Rectal smooth muscle tissue (tissue), 1 donor: Measurements from ENCODE around the gene DRD2.

Experiments
- H3K27ac ChIP-seq: one replicate; pipeline ENCODE4 v1.7.0; 2013; ENCODE audit warnings: low read depth, low read length, inconsistent platforms
- H3K27me3 ChIP-seq: one replicate; pipeline ENCODE4 v1.7.0; 2013; ENCODE audit warnings: low read length; ENCODE audit not compliant: control insufficient read depth, insufficient read depth
- H3K36me3 ChIP-seq: one replicate; pipeline ENCODE4 v1.7.0; 2013; ENCODE audit warnings: low read length; ENCODE audit not compliant: control insufficient read depth, insufficient read depth
- H3K4me1 ChIP-seq: one replicate; pipeline ENCODE4 v1.7.0; 2013; ENCODE audit warnings: low read length; ENCODE audit not compliant: control insufficient read depth, insufficient read depth
- H3K4me3 ChIP-seq: one replicate; pipeline ENCODE4 v1.7.0; 2013; ENCODE audit warnings: low read length
- H3K9ac ChIP-seq: one replicate; pipeline ENCODE4 v1.7.0; 2013; ENCODE audit warnings: low read length

DRD2 gene

GRCh38 chr11:113426686-113427085 lies 48.5 kb downstream of the DRD2 start:
- H3K27me3 ChIP-seq: no peaks in the 10 kb centered on the region

GRCh38 chr11:113420808-113421207 lies 54.4 kb downstream of the DRD2 start:
- no peak overlapping the region for H3K4me3 ChIP-seq
- no peaks in the 10 kb centered on the region for H3K4me1 ChIP-seq
- no peaks in the 10 kb centered on the region for H3K27me3 ChIP-seq
- H3K27ac ChIP-seq: no peak overlapping the region
- no peak overlapping the region for H3K9ac ChIP-seq
- H3K36me3 ChIP-seq: no peaks in the 10 kb centered on the region

More at GRCh38 chr11:113426686-113427085, 48.5 kb downstream of the DRD2 start:
- Histone ChIP-seq H3K4me3 (no peak overlapping the region), H3K4me1 (no peaks in the 10 kb centered on the region), H3K9ac (no peak overlapping the region), H3K27ac (no peak overlapping the region), H3K36me3 (no peaks in the 10 kb centered on the region)

- no peak overlapping the region for H3K9ac ChIP-seq
- H3K36me3 ChIP-seq: no peaks in the 10 kb centered on the region
- no peaks in the 10 kb centered on the region for H3K4me1 ChIP-seq
- no peaks in the 10 kb centered on the region for H3K27me3 ChIP-seq
- no peak overlapping the region for H3K4me3 ChIP-seq
- no peak overlapping the region for H3K27ac ChIP-seq
These were observed 55.7 kb downstream of the DRD2 start for GRCh38 chr11:113419454-113420003.

GRCh38 chr11:113417428-113417827 lies 57.8 kb downstream of the DRD2 start:
- Histone ChIP-seq H3K27ac (no peak overlapping the region), H3K9ac (no peak overlapping the region), H3K36me3 (no peaks in the 10 kb centered on the region), H3K4me1 (no peaks in the 10 kb centered on the region), H3K27me3 (no peaks in the 10 kb centered on the region), H3K4me3 (no peak overlapping the region)

GRCh38 chr11:113415343-113415742 lies 59.9 kb downstream of the DRD2 start:
- Histone ChIP-seq H3K9ac (no peak overlapping the region), H3K36me3 (no peaks in the 10 kb centered on the region), H3K27ac (no peak overlapping the region), H3K4me3 (no peak overlapping the region), H3K4me1 (no peaks in the 10 kb centered on the region), H3K27me3 (no peaks in the 10 kb centered on the region)

GRCh38 chr11:113412675-113413074 lies 62.5 kb downstream of the DRD2 start:
- Histone ChIP-seq H3K9ac (no peak overlapping the region), H3K4me1 (no peaks in the 10 kb centered on the region), H3K27me3 (no peaks in the 10 kb centered on the region), H3K27ac (no peak overlapping the region), H3K4me3 (no peak overlapping the region), H3K36me3 (no peaks in the 10 kb centered on the region)

- Histone ChIP-seq H3K27ac (no peak overlapping the region), H3K4me3 (no peak overlapping the region), H3K4me1 (no peaks in the 10 kb centered on the region), H3K27me3 (no peaks in the 10 kb centered on the region), H3K9ac (no peak overlapping the region), H3K36me3 (no peaks in the 10 kb centered on the region)
These were observed 63.7 kb downstream of the DRD2 start for GRCh38 chr11:113411536-113411935.

GRCh38 chr11:113410414-113411135 lies 64.6 kb downstream of the DRD2 start:
- Histone ChIP-seq H3K27me3 (no peaks in the 10 kb centered on the region), H3K36me3 (no peaks in the 10 kb centered on the region), H3K4me1 (no peaks in the 10 kb centered on the region), H3K27ac (no peak overlapping the region), H3K4me3 (no peak overlapping the region), H3K9ac (no peak overlapping the region)

GRCh38 chr11:113409526-113409925 lies 65.7 kb downstream of the DRD2 start:
- Histone ChIP-seq H3K9ac (no peak overlapping the region), H3K4me3 (no peak overlapping the region)

GRCh38 chr11:113408887-113409286 lies 66.3 kb downstream of the DRD2 start:
- Histone ChIP-seq H3K27me3 (no peaks in the 10 kb centered on the region), H3K9ac (no peak overlapping the region), H3K4me3 (no peak overlapping the region), H3K4me1 (no peaks in the 10 kb centered on the region), H3K36me3 (no peaks in the 10 kb centered on the region), H3K27ac (no peak overlapping the region)

More at GRCh38 chr11:113409526-113409925, 65.7 kb downstream of the DRD2 start:
- no peaks in the 10 kb centered on the region for H3K27me3 ChIP-seq
- H3K36me3 ChIP-seq: no peaks in the 10 kb centered on the region
- H3K4me1 ChIP-seq: no peaks in the 10 kb centered on the region
- no peak overlapping the region for H3K27ac ChIP-seq

- no peak overlapping the region for H3K27ac ChIP-seq
- no peak overlapping the region for H3K9ac ChIP-seq
- H3K27me3 ChIP-seq: no peaks in the 10 kb centered on the region
These were observed 67.0 kb downstream of the DRD2 start for GRCh38 chr11:113408206-113408605.

GRCh38 chr11:113407163-113407562 lies 68.0 kb downstream of the DRD2 start:
- Histone ChIP-seq H3K36me3 (no peaks in the 10 kb centered on the region), H3K9ac (no peak overlapping the region), H3K27me3 (no peaks in the 10 kb centered on the region), H3K27ac (no peak overlapping the region), H3K4me1 (no peaks in the 10 kb centered on the region), H3K4me3 (no peak overlapping the region)

More at GRCh38 chr11:113408206-113408605, 67.0 kb downstream of the DRD2 start:
- H3K4me3 ChIP-seq: no peak overlapping the region
- no peaks in the 10 kb centered on the region for H3K36me3 ChIP-seq
- H3K4me1 ChIP-seq: no peaks in the 10 kb centered on the region
